GM21737 (cell line): Measurements from ENCODE around the gene NLK.
"Not testable (repeated sequence)": the region's sequence is repeated elsewhere in the genome, so short reads cannot be mapped to it uniquely, and the experiment has no call there.

Experiments used
- ATAC-seq: cut with Tn5 transposase; IDR thresholded peaks from one replicate; pipeline ENCODE4 v1.9.1; 2021; ENCODE audit warnings: mild to moderate bottlenecking, moderate library complexity; ENCODE audit not compliant: unreplicated experiment

Gene NLK

GRCh38 chr17:28042657-28042720 is at the start of gene NLK:
TSS of gene NLK (plus strand) at chr17:28042677. CDS start at chr17:28042874, 197 bp downstream.
- ATAC-seq: no peak

- ATAC-seq: no peak
These were observed 49.2 kb upstream of the NLK start for GRCh38 chr17:27993161-27993695.

GRCh38 chr17:27993723-27994310 is 48.7 kb upstream of the NLK start:
- ATAC-seq: no peak

- no peak for ATAC-seq
These were observed 47.9 kb upstream of the NLK start for GRCh38 chr17:27994586-27994985.

- no peak for ATAC-seq
These were observed 46.9 kb upstream of the NLK start for GRCh38 chr17:27995554-27995953.

- no peak for ATAC-seq
These were observed 46.1 kb upstream of the NLK start for GRCh38 chr17:27996202-27997043.

GRCh38 chr17:27997044-27997401 is 45.5 kb upstream of the NLK start:
- ATAC-seq: no peak

- ATAC-seq: no peak
These were observed 45.0 kb upstream of the NLK start for GRCh38 chr17:27997522-27997921.

GRCh38 chr17:28001149-28001548 is 41.3 kb upstream of the NLK start:
- no peak for ATAC-seq

GRCh38 chr17:28004344-28004743 is 38.1 kb upstream of the NLK start:
- no peak for ATAC-seq

- not testable (repeated sequence) for ATAC-seq
These were observed 34.6 kb upstream of the NLK start for GRCh38 chr17:28007925-28008324.

- no peak for ATAC-seq
These were observed 34.0 kb upstream of the NLK start for GRCh38 chr17:28008513-28008912.

GRCh38 chr17:28010406-28010805 is 32.1 kb upstream of the NLK start:
- ATAC-seq: no peak

- ATAC-seq: no peak
These were observed 23.9 kb upstream of the NLK start for GRCh38 chr17:28018439-28019070.

- no peak for ATAC-seq
These were observed 22.0 kb upstream of the NLK start for GRCh38 chr17:28020515-28020914.

- ATAC-seq: no peak
These were observed 13.4 kb upstream of the NLK start for GRCh38 chr17:28029044-28029443.

- ATAC-seq: no peak
These were observed 12.1 kb upstream of the NLK start for GRCh38 chr17:28030386-28030785.

GRCh38 chr17:28031174-28031573 is 11.3 kb upstream of the NLK start:
- no peak for ATAC-seq

GRCh38 chr17:28033972-28034714 is 8.3 kb upstream of the NLK start:
- no peak for ATAC-seq

- not testable (repeated sequence) for ATAC-seq
These were observed 7.0 kb upstream of the NLK start for GRCh38 chr17:28035452-28035851.

- ATAC-seq: not testable (repeated sequence)
These were observed 6.6 kb upstream of the NLK start for GRCh38 chr17:28035884-28036283.

GRCh38 chr17:28038802-28039201 is 3.7 kb upstream of the NLK start:
- ATAC-seq: no peak
